ENCODE data around the gene DUOX1. TPM values are rescaled to one million over a fixed set of nuclear protein-coding genes. Genes with fewer than 3 reads are reported as not detected.

The DUOX1 gene
- total RNA-seq, 8 experiments from 2014 or later: 0.72 to 3.0 (median 1.4) TPM

- Histone ChIP-seq H3K4me3 (peak overlapping the region in 3 of 5 donors; percentile 12 to 22 (median 14)), H3K27ac (no peak overlapping the region), H3K4me1 (replicated peaks in 1 of 2) (peaks cover 0 to 5% of the 10 kb centered on the region in 2 donors)
- ATAC-seq (replicated peaks in 6 of 8): peak; percentile 90 to 100 (median 99)
- WGBS, 10 experiments: 0 to 10% (median 3%) methylated on average over 2 to 8 of the region's 14 CpGs; no CpG with 5 or more reads in 5 of the 10 experiments
- in situ Hi-C loops (cut with MboI; ENCODE audit: low pct_unique_long_range_greater_than_20kb in 2 of 9, low sequenced_read_pairs in 9 of 9, unreplicated experiment in 9 of 9): no loop called here
These were observed 11.6 kb upstream of the DUOX1 start for GRCh38 chr15:45118131-45118588.

GRCh38 chr15:45118996-45119395 is 10.8 kb upstream of the DUOX1 start:
- in situ Hi-C loops (cut with MboI; ENCODE audit: low pct_unique_long_range_greater_than_20kb in 2 of 9, low sequenced_read_pairs in 9 of 9, unreplicated experiment in 9 of 9): no loop called here
- ATAC-seq (replicated peaks in 6 of 8): no peak
- Histone ChIP-seq H3K4me1 (replicated peaks in 1 of 2) (peaks cover 0 to 4% of the 10 kb centered on the region in 2 donors), H3K4me3 (no peak overlapping the region), H3K27ac (no peak overlapping the region)
- 54 to 100% (median 80%) methylated on average over 1 to 4 of the region's 5 CpGs; no CpG with 5 or more reads in 3 of the 10 experiments for whole genome bisulfite sequencing, 10 experiments

- in situ Hi-C loops (cut with MboI; ENCODE audit: low pct_unique_long_range_greater_than_20kb in 2 of 9, low sequenced_read_pairs in 9 of 9, unreplicated experiment in 9 of 9): no loop called here
- Histone ChIP-seq H3K4me3 (no peak overlapping the region), H3K4me1 (replicated peaks in 1 of 2) (peaks cover 0 to 3% of the 10 kb centered on the region in 2 donors), H3K27ac (no peak overlapping the region)
- WGBS, 10 experiments: 66 to 100% (median 84%) methylated on average over 1 to 6 of the region's 10 CpGs; no CpG with 5 or more reads in 5 of the 10 experiments
- ATAC-seq (replicated peaks in 6 of 8): no peak
These were observed 9.5 kb upstream of the DUOX1 start for GRCh38 chr15:45120081-45120972.

DNA sequence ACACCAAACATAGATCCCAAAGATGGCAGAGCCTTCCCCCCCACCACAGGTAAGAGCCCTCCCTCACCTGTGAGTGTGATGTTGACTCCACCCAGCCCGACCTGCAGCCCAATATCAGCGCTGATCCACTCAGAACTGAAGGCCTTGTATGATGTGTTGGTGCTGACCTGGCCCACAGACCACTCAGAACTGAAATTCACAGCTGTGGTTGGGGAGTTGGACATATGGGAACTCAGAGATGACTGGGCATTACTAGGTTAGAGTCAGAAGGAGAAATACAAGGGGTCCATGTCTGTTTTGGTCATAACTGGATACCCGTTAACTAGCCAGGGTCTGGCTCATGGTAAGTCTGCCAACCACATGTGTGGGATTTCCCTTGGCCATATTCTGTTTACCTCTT is 8.8 kb upstream of the DUOX1 start:
- no peak overlapping the region for H3K4me3 ChIP-seq
- ATAC-seq (replicated peaks in 6 of 8): no peak
- H3K27ac ChIP-seq: no peak overlapping the region
- peaks cover 0 to 3% of the 10 kb centered on the region in 2 donors for H3K4me1 ChIP-seq (replicated peaks in 1 of 2)
- 14 to 90% (median 69%) methylated on average over 1 to 2 of the region's 3 CpGs; no CpG with 5 or more reads in 4 of the 10 experiments for WGBS, 10 experiments
- in situ Hi-C loops (cut with MboI; ENCODE audit: low pct_unique_long_range_greater_than_20kb in 2 of 9, low sequenced_read_pairs in 9 of 9, unreplicated experiment in 9 of 9): no loop called here

DNA sequence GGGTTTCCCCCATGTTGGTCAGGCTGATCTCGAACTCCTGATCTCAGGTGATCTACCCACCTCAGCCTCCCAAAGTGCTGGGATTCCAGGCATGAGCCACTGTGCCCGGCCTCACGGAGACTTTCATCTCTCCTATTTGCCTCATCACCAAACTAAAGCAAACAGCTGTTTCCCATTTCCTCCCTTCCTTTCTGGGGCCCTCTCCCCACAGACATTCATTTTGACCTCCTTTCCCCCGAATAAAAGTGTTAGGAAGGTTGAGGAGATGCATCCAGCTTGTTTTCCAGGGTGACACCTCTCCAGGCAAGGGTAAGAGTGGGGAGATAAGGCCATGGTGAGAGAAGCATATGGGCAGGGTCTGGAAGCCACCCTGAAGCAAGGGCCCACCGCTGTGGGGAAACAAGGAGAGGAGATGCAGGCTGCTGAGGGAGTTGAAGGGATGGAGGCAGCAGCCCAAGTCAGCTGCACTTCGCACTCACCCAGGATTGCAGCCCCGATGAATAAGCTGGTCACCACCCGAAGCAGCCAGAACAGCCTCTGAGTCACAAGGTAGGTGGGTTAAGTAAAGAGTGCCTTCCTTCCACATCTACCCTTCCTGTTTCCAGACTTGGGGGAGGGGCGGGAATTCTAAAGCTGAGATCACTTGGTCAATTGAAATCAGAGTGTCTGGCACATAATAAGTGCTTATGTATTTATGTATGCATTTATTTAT is 7.9 kb upstream of the DUOX1 start:
- in situ Hi-C loops (cut with MboI; ENCODE audit: low pct_unique_long_range_greater_than_20kb in 2 of 9, low sequenced_read_pairs in 9 of 9, unreplicated experiment in 9 of 9): no loop called here
- WGBS, 10 experiments: 0 to 61% (median 24%) methylated on average over 2 to 7 of the region's 9 CpGs; no CpG with 5 or more reads in 2 of the 10 experiments
- peak in 2 of 8 experiments; percentile 69 to 75 for ATAC-seq (replicated peaks in 6 of 8)
- Histone ChIP-seq H3K4me1 (replicated peaks in 1 of 2) (peaks cover 0 to 3% of the 10 kb centered on the region in 2 donors), H3K4me3 (no peak overlapping the region), H3K27ac (no peak overlapping the region)

- in situ Hi-C loops (cut with MboI; ENCODE audit: low pct_unique_long_range_greater_than_20kb in 2 of 9, low sequenced_read_pairs in 9 of 9, unreplicated experiment in 9 of 9): no loop called here
- peaks cover 0 to 2% of the 10 kb centered on the region in 2 donors for H3K4me1 ChIP-seq (replicated peaks in 1 of 2)
- ATAC-seq (replicated peaks in 6 of 8): no peak
- no peak overlapping the region for H3K4me3 ChIP-seq
- no peak overlapping the region for H3K27ac ChIP-seq
- 41 to 100% (median 52%) methylated on average over 2 to 4 of the region's 7 CpGs; no CpG with 5 or more reads in 6 of the 10 experiments for WGBS, 10 experiments
These were observed 7.1 kb upstream of the DUOX1 start for GRCh38 chr15:45122719-45123118.

GRCh38 chr15:45123397-45123796 is 6.4 kb upstream of the DUOX1 start:
- no peak for ATAC-seq (replicated peaks in 6 of 8)
- H3K4me1 ChIP-seq (replicated peaks in 1 of 2): no peaks in the 10 kb centered on the region
- no peak overlapping the region for H3K4me3 ChIP-seq
- no peak overlapping the region for H3K27ac ChIP-seq
- in situ Hi-C loops (cut with MboI; ENCODE audit: low pct_unique_long_range_greater_than_20kb in 2 of 9, low sequenced_read_pairs in 9 of 9, unreplicated experiment in 9 of 9): no loop called here

GRCh38 chr15:45126535-45127158 is 3.1 kb upstream of the DUOX1 start:
- ATAC-seq (replicated peaks in 6 of 8): peak in 1 of 8 experiments; percentile 7
- WGBS, 10 experiments: 21 to 67% (median 37%) methylated on average over 1 to 2 of the region's 2 CpGs
- H3K27ac ChIP-seq: no peak overlapping the region
- no peak overlapping the region for H3K4me3 ChIP-seq
- H3K4me1 ChIP-seq (replicated peaks in 1 of 2): no peaks in the 10 kb centered on the region
- in situ Hi-C loops (cut with MboI; ENCODE audit: low pct_unique_long_range_greater_than_20kb in 2 of 9, low sequenced_read_pairs in 9 of 9, unreplicated experiment in 9 of 9): no loop called here

GRCh38 chr15:45128971-45129639 is 689 bp upstream of the DUOX1 start:
- WGBS, 10 experiments: 0 to 26% (median 0%) methylated on average over 1 to 6 of the region's 47 CpGs; no CpG with 5 or more reads in 7 of the 10 experiments
- Histone ChIP-seq H3K4me3 (peak overlapping the region in 1 of 5 donors; percentile 6), H3K4me1 (replicated peaks in 1 of 2) (no peaks in the 10 kb centered on the region), H3K27ac (no peak overlapping the region)
- ATAC-seq (replicated peaks in 6 of 8): peak in 5 of 8 experiments; percentile 3 to 24 (median 6)
- in situ Hi-C loops (cut with MboI; ENCODE audit: low pct_unique_long_range_greater_than_20kb in 2 of 9, low sequenced_read_pairs in 9 of 9, unreplicated experiment in 9 of 9): no loop called here

DNA sequence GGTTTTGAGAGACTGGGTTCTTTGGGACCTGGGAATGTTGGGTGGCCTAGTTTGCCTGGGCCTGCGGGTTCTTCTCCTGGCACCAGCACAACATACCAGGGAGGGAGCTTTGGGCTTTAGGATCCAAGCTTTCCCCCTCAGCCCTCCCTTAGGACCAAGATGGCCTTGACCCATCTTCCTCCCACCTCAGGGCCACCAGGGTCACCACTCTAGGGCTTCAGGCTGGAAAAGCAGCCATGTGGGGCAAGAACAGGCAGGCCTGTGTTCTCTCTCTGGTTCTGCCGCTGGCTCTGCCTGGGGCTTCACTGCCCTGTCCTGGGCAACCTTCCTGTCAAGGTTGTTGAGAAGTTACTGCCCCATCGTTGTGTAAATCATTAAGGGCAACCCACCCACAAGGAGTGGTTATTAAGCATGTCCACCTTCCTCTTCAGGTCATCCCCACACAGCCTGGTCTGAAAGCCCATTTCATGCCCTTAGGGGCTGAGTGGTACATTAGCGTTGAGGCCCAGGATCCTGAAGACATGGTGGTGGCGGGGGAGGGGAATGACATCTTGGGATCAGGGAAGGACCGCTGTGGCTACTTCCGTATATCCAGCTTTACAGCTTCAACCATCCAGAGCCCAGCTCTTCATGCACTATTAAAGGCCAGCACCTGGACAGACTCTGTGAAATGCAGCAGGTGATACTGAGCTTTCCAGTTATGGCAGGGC is 652 bp downstream of the DUOX1 start:
- 20 to 83% (median 80%) methylated on average over 1 to 3 of the region's 7 CpGs; no CpG with 5 or more reads in 3 of the 10 experiments for WGBS, 10 experiments
- Histone ChIP-seq H3K4me1 (replicated peaks in 1 of 2) (peaks cover 0 to 4% of the 10 kb centered on the region in 2 donors), H3K27ac (no peak overlapping the region), H3K4me3 (no peak overlapping the region)
- in situ Hi-C loops (cut with MboI; ENCODE audit: low pct_unique_long_range_greater_than_20kb in 2 of 9, low sequenced_read_pairs in 9 of 9, unreplicated experiment in 9 of 9): no loop called here
- no peak for ATAC-seq (replicated peaks in 6 of 8)

DNA sequence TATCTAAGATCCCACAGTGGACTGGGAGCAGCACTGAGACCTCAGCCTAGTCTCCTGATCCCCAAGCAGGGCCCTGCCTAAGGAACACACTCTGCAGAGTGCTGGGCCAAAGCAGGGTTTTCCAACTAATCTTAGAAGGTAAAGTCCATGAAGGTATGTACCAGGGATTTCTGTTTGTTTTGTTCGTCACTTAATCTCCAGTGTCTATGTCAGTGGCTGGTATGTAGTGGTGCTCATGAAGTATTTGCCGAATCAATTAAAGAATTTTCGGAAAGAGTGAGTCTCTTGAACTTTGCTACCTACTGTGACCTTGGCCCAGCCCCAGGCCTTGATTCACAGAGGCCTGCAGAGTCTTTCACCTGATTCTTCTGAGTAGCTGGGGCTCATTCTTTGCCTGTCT is 1.7 kb downstream of the DUOX1 start:
- ATAC-seq (replicated peaks in 6 of 8): no peak
- Histone ChIP-seq H3K4me1 (replicated peaks in 1 of 2) (peaks cover 0 to 4% of the 10 kb centered on the region in 2 donors), H3K4me3 (no peak overlapping the region), H3K27ac (no peak overlapping the region)
- 63 to 86% (median 74%) methylated on average over 2 to 3 of the region's 3 CpGs; no CpG with 5 or more reads in 4 of the 10 experiments for WGBS, 10 experiments
- in situ Hi-C loops (cut with MboI; ENCODE audit: low pct_unique_long_range_greater_than_20kb in 2 of 9, low sequenced_read_pairs in 9 of 9, unreplicated experiment in 9 of 9): no loop called here
